PC-3 (cell line): ENCODE measurements around the gene LCLAT1.
A peak's percentile ranks its signal among the peaks of the same experiment; 100 is the strongest.

ENCODE experiments used
- EZH2phosphoT487 ChIP-seq: fragments of 300-600 bp; sonication (generic); IDR thresholded peaks from 2 replicates; pipeline ENCODE4 v1.6.1; 2018; ENCODE audit warnings: mild to moderate bottlenecking, antibody characterized with exemption, low read length, borderline replicate concordance
- TF ChIP-seq, protein P1 (sequence below): fragments of 300-600 bp; sonication (generic); conservative IDR thresholded peaks from 2 replicates; pipeline ENCODE4 v1.5.1; 2017; ENCODE audit warnings: antibody characterized with exemption, low read depth, mild to moderate bottlenecking, low read length

DNA sequence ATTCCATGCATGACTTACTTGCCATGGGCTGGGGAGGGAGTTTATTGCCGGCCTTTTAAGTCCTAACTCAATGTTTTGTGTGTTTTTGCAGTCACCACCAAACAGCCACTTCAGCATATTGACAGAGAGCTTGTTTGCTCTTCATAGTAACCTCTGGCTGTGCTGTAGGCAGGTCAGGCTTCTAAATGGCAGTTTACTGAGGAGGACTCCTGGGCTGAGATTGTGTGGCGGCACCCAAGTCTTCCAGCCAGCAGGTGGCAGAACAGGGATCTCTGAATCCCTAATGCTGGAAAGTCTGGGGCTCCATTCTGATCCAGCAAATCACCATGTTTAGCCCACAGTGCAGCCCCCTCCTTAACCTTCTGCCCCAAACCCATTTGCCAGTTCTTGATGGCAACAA is 239.0 kb downstream of the LCLAT1 start:
- TF ChIP-seq, protein P1, sequence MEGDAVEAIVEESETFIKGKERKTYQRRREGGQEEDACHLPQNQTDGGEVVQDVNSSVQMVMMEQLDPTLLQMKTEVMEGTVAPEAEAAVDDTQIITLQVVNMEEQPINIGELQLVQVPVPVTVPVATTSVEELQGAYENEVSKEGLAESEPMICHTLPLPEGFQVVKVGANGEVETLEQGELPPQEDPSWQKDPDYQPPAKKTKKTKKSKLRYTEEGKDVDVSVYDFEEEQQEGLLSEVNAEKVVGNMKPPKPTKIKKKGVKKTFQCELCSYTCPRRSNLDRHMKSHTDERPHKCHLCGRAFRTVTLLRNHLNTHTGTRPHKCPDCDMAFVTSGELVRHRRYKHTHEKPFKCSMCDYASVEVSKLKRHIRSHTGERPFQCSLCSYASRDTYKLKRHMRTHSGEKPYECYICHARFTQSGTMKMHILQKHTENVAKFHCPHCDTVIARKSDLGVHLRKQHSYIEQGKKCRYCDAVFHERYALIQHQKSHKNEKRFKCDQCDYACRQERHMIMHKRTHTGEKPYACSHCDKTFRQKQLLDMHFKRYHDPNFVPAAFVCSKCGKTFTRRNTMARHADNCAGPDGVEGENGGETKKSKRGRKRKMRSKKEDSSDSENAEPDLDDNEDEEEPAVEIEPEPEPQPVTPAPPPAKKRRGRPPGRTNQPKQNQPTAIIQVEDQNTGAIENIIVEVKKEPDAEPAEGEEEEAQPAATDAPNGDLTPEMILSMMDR = peak; percentile 54
- TF ChIP-seq EZH2phosphoT487 = no peak
